H1 (cell line): ENCODE data around the gene PLIN1. TPM values are rescaled to one million over a fixed set of nuclear protein-coding genes. Genes with fewer than 3 reads are reported as not detected.

Source experiments
- CTCF ChIA-PET: fragments of 300-600 bp; sonication (Branson Sonifier 250); formaldehyde crosslinking; loops from one replicate; lab custom pipeline; 2021; ENCODE audit not compliant: partially characterized antibody; lab: Charles Lee
- POLR2A ChIA-PET: fragments of 300-600 bp; sonication (Branson Sonifier 250); formaldehyde crosslinking; loops from one replicate; lab custom pipeline; 2021; ENCODE audit warnings: inconsistent platforms; ENCODE audit not compliant: partially characterized antibody; lab: Charles Lee
- DNase-seq, 2 experiments: peaks; one replicate each; pipeline versions ENCODE4 v3.0.0 to v3.0.0-alpha.2; 2010 to 2022; ENCODE audit warnings: low spot score in 2 of 2, low read depth in 1 of 2, mixed read lengths in 1 of 2
- FAIRE-seq: peaks from 2 replicates; lab custom pipeline; 2011; peaks lifted over from hg19 to GRCh38; lab: Jason Lieb, UNC
- H2AFZ ChIP-seq: 2 replicates; pipeline ENCODE4 v1.8.1; 2012; ENCODE audit warnings: low read length, inconsistent platforms
- H2AK5ac ChIP-seq: 2 replicates; pipeline ENCODE4 v1.6.1; 2013; ENCODE audit warnings: low read depth, low read length
- H2BK120ac ChIP-seq: replicated peaks from 2 replicates; pipeline ENCODE3; 2013; ENCODE audit warnings: low read depth, low read length, inconsistent platforms
- H2BK12ac ChIP-seq: 2 replicates; pipeline ENCODE4 v1.6.1; 2013; ENCODE audit warnings: low read depth, low read length
- H2BK15ac ChIP-seq: 2 replicates; pipeline ENCODE4 v1.6.1; 2013; ENCODE audit warnings: low read length
- H2BK20ac ChIP-seq: 2 replicates; pipeline ENCODE4 v1.6.1; 2013; ENCODE audit warnings: low read length
- H2BK5ac ChIP-seq: 2 replicates; pipeline ENCODE4 v1.6.1; 2013; ENCODE audit warnings: low read depth, low read length
- H3K14ac ChIP-seq: 2 replicates; pipeline ENCODE4 v1.6.1; 2013; ENCODE audit warnings: inconsistent platforms; ENCODE audit not compliant: insufficient read length
- H3K18ac ChIP-seq: 2 replicates; pipeline ENCODE4 v1.6.1; 2013; ENCODE audit warnings: low read length; ENCODE audit errors: extremely low read depth
- H3K23ac ChIP-seq: 2 replicates; pipeline ENCODE4 v1.6.1; 2013; ENCODE audit warnings: inconsistent platforms; ENCODE audit not compliant: insufficient read length
- H3K23me2 ChIP-seq: 2 replicates; pipeline ENCODE4 v1.6.1; 2013; ENCODE audit warnings: low read depth, low read length
- H3K27ac ChIP-seq: 2 replicates; pipeline ENCODE4 v1.6.1; 2011; ENCODE audit warnings: low read depth, low read length, inconsistent platforms
- H3K27me3 ChIP-seq, 4 experiments: replicated peaks in 1 of 4; 1 replicate in 1 of 4; 2 replicates in 3 of 4; pipeline versions ENCODE4 v1.6.1 to v1.8.1; 2011 to 2013; ENCODE audit warnings: low read length in 3 of 4, mild to moderate bottlenecking in 3 of 4, inconsistent platforms in 2 of 4, mixed read lengths in 2 of 4, moderate library complexity in 1 of 4; ENCODE audit not compliant: control insufficient read depth in 3 of 4, insufficient read depth in 3 of 4; ENCODE audit errors: extremely low read depth in 1 of 4
- H3K36me3 ChIP-seq, 4 experiments: 2 replicates each; pipeline versions ENCODE4 v1.6.1 to v1.8.1; 2011 to 2013; ENCODE audit warnings: mild to moderate bottlenecking in 4 of 4, low read length in 3 of 4, moderate library complexity in 2 of 4, control low read depth in 1 of 4, inconsistent platforms in 1 of 4; ENCODE audit not compliant: insufficient read depth in 4 of 4, control insufficient read depth in 2 of 4
- H3K4ac ChIP-seq: replicated peaks from 2 replicates; pipeline ENCODE3; 2013; ENCODE audit warnings: low read length, low read depth, mixed read lengths, inconsistent platforms; ENCODE audit not compliant: insufficient read length
- H3K4me1 ChIP-seq, 4 experiments: replicated peaks in 1 of 4; 1 replicate in 1 of 4; 2 replicates in 3 of 4; pipeline versions ENCODE4 v1.6.1 to v1.8.1; 2011 to 2013; ENCODE audit warnings: low read length in 3 of 4, inconsistent platforms in 2 of 4, mixed read lengths in 1 of 4; ENCODE audit not compliant: insufficient read depth in 4 of 4, control insufficient read depth in 3 of 4
- H3K4me2 ChIP-seq, 2 experiments: 2 replicates each; pipeline versions ENCODE4 v1.6.1 to v1.8.1; 2011 to 2013; ENCODE audit warnings: low read depth in 2 of 2, low read length in 2 of 2, control low read depth in 1 of 2, inconsistent platforms in 1 of 2, mild to moderate bottlenecking in 1 of 2; ENCODE audit not compliant: insufficient read depth in 1 of 2
- H3K4me3 ChIP-seq, 4 experiments: fragments of 200-600, 300-600 bp in 1 of 4; sonication (generic), shearing (Covaris generic), sonication (Bioruptor Twin) in 1 of 4; 2 replicates each; pipeline versions ENCODE4 v1.5.1 to v1.8.1; 2011 to 2016; ENCODE audit warnings: low read length in 4 of 4, low read depth in 3 of 4, control low read depth in 2 of 4, inconsistent platforms in 2 of 4, mild to moderate bottlenecking in 2 of 4, mixed read lengths in 1 of 4, moderate library complexity in 1 of 4; ENCODE audit not compliant: insufficient read depth in 2 of 4; ENCODE audit errors: extremely low read depth in 1 of 4
- H3K56ac ChIP-seq: replicated peaks from 2 replicates; pipeline ENCODE3; 2013; ENCODE audit warnings: low read depth, mild to moderate bottlenecking, mixed read lengths, low read length, inconsistent platforms; ENCODE audit not compliant: insufficient read length
- H3K79me1 ChIP-seq: 2 replicates; pipeline ENCODE4 v1.6.1; 2013; ENCODE audit warnings: low read depth, low read length, control low read depth
- H3K79me2 ChIP-seq, 2 experiments: 2 replicates each; pipeline versions ENCODE4 v1.6.1 to v1.8.1; 2012 to 2013; ENCODE audit warnings: low read length in 2 of 2, mild to moderate bottlenecking in 2 of 2, inconsistent platforms in 1 of 2; ENCODE audit not compliant: insufficient read depth in 2 of 2, control insufficient read depth in 1 of 2
- H3K9ac ChIP-seq, 4 experiments: replicated peaks in 1 of 4; 1 replicate in 1 of 4; 2 replicates in 3 of 4; pipeline versions ENCODE4 v1.6.1 to v1.8.1; 2011 to 2013; ENCODE audit warnings: low read depth in 3 of 4, low read length in 3 of 4, control low read depth in 2 of 4, mild to moderate bottlenecking in 2 of 4, moderate library complexity in 2 of 4, inconsistent platforms in 1 of 4; ENCODE audit errors: extremely low read depth in 1 of 4
- H3K9me3 ChIP-seq, 2 experiments: 2 replicates each; pipeline versions ENCODE4 v1.6.1 to v1.8.1; 2012 to 2013; ENCODE audit warnings: mild to moderate bottlenecking in 2 of 2, moderate library complexity in 2 of 2, control low read depth in 1 of 2, inconsistent platforms in 1 of 2, low read depth in 1 of 2, low read length in 1 of 2, mixed read lengths in 1 of 2; ENCODE audit not compliant: insufficient read depth in 2 of 2
- H4K20me1 ChIP-seq, 2 experiments: replicated peaks in 1 of 2; 2 replicates each; pipeline versions ENCODE3 to v1.8.1; 2011 to 2013; ENCODE audit warnings: inconsistent platforms in 2 of 2, low read length in 2 of 2, mild to moderate bottlenecking in 1 of 2; ENCODE audit not compliant: insufficient read depth in 2 of 2, control insufficient read depth in 1 of 2
- H4K5ac ChIP-seq: 2 replicates; pipeline ENCODE4 v1.6.1; 2013; ENCODE audit warnings: low read length, low read depth, mixed read lengths, inconsistent platforms; ENCODE audit not compliant: insufficient read length
- H4K8ac ChIP-seq: 2 replicates; pipeline ENCODE4 v1.8.0; 2013; ENCODE audit warnings: mild to moderate bottlenecking, moderate library complexity, low read length, inconsistent platforms; ENCODE audit not compliant: insufficient read depth; ENCODE audit errors: extremely low read depth
- H4K91ac ChIP-seq: replicated peaks from 2 replicates; pipeline ENCODE3; 2013; ENCODE audit warnings: low read length, mixed read lengths, inconsistent platforms; ENCODE audit not compliant: insufficient read length
- MAFK ChIP-seq: IDR thresholded peaks from 2 replicates; pipeline ENCODE4 v1.6.1; 2012; ENCODE audit warnings: low read depth, mild to moderate bottlenecking, improper control_type of control experiment, low read length
- NANOG ChIP-seq: IDR thresholded peaks from 2 replicates; pipeline ENCODE4 v1.6.1; 2011; ENCODE audit warnings: low read length, low read depth, mild to moderate bottlenecking, inconsistent platforms; ENCODE audit not compliant: insufficient read depth, poor library complexity, severe bottlenecking
- WGBS, 2 experiments: shearing (Covaris generic) in 1 of 2; methylation state at CpG; one replicate each; pipeline versions ENCODE4 v1.1.6 to v1.1.7; 2013 to 2015; ENCODE audit warnings: low lambda C conversion rate in 2 of 2, mixed read lengths in 2 of 2, inconsistent platforms in 1 of 2, low coverage in 1 of 2, missing lambda C conversion rate in 1 of 2; ENCODE audit not compliant: insufficient replicate concordance in 2 of 2, insufficient coverage in 1 of 2, insufficient read length in 1 of 2; ENCODE audit errors: extremely low coverage in 1 of 2, missing lambda C conversion rate in 1 of 2; 5-methylcytosine and 5-hydroxymethylcytosine counted together
- polyA plus RNA-seq, 7 experiments: library from polyadenylated mRNA; depleted of rRNA in 3 of 7; stranded (reverse) in 5 of 7; unstranded in 2 of 7; fragments of >200 nt in 5 of 7; fragments of 200-250 nt in 2 of 7; gene quantifications; 1 replicate in 5 of 7; 2 replicates in 1 of 7; 4 replicates in 1 of 7; pipeline versions ENCODE4 v1.2.1 to v1.2.3, GENCODE V29; 2011 to 2013; ENCODE audit warnings: missing spikeins in 2 of 7, mixed read lengths in 2 of 7
- total RNA-seq: library from RNA; stranded (reverse); fragmentation: NEBNext Ultra II Directional; extraction: Animal tissue kit (Norgen Biotek cat#: 25700); gene quantifications from 2 replicates; pipeline ENCODE4 v1.2.1, GENCODE V29; 2021

PLIN1 gene
- total and polyA plus RNA-seq, 2 of the 8 experiments (the other 6 are each of a cell fraction or from before 2014, with no cell fraction given), result 0.33 TPM; not detected in 1

DNA sequence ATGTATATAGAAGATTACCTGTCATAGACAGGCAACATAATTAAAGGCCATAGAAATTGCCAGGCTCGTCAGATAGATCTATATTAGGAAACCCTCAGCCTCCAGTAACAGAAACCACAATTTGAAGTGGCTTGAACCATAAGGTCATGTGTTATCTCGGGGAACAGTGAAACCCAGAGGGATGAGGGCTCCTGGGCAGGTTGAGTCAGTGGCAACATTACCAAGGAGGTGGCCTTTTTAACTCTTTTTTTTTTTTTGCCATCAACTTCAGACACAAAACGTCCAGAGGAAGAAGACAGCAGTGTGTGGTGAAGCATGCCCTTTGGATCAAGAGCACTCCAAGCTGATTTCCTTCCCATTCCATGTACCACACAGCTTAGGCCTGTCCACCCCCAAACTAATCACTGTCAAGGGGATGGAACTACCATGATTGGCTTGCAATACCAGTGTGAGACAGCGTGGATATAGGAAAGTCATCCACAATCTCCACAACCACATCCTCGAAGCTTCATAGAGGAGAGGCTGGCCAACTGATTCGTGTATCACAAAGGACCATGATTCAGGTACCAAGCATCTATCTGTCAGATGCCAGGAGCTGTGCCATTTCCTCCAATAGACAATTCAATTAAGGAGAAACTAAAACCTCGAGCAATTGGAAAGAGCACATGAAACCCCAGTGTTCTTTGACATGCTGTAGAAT lies 22.9 kb downstream of the PLIN1 start:
- no peak overlapping the region for H3K23ac ChIP-seq
- H2BK12ac ChIP-seq, result no peak overlapping the region
- no peaks in the 10 kb centered on the region for H3K9me3 ChIP-seq
- DNase-seq (no peak), FAIRE-seq (no peak)
- no peaks in the 10 kb centered on the region for H3K36me3 ChIP-seq
- no peak overlapping the region for H3K14ac ChIP-seq
- H2BK15ac ChIP-seq, result no peak overlapping the region
- no peak overlapping the region for H2BK5ac ChIP-seq
- CTCF ChIA-PET, result interaction anchor here (1.1 to 4.4 kb wide), 4 partner anchors 9 to 18 kb away, joined by 3 to 34 read pairs (median 12); no protein-coding TSS in a partner anchor
- H4K91ac ChIP-seq, result no peak overlapping the region
- no peak overlapping the region for H3K27ac ChIP-seq
- POLR2A ChIA-PET, result interaction anchor here (1.3 kb wide), 1 partner anchor 9 kb away, joined by 4 read pairs; no protein-coding TSS in a partner anchor
- no peak overlapping the region for H3K18ac ChIP-seq
- peaks cover 8% of the 10 kb centered on the region; the same call in 1 of the 2 replicates for H3K79me1 ChIP-seq
- H4K5ac ChIP-seq, result no peak overlapping the region
- H3K56ac ChIP-seq, result no peak overlapping the region
- peaks cover 3 to 5% of the 10 kb centered on the region in 2 experiments for H4K20me1 ChIP-seq
- peak overlapping the region in 1 of 2 experiments; percentile 99; a peak in 1 of 4 replicates for H3K4me2 ChIP-seq
- H3K23me2 ChIP-seq, result peaks cover 5% of the 10 kb centered on the region; the same call in 1 of the 2 replicates
- H3K4ac ChIP-seq, result no peak overlapping the region
- no peak overlapping the region for H2BK120ac ChIP-seq
- 81% methylated on average over 7 of the region's 7 CpGs; no CpG with 5 or more reads in 1 of the 2 experiments for WGBS, 2 experiments
- peak overlapping the region in 1 of 4 experiments; percentile 92; a peak in 2 of 8 replicates for H3K4me3 ChIP-seq
- H3K4me1 ChIP-seq, result peaks cover 0 to 2% (median under 1%) of the 10 kb centered on the region in 4 experiments; a peak in 2 of 7 replicates
- H3K9ac ChIP-seq, result no peak overlapping the region
- peaks cover 0 to 8% of the 10 kb centered on the region in 2 experiments; a peak in 2 of 4 replicates for H3K79me2 ChIP-seq
- 0 out of 2 replicates have a peak overlapping the region, but pooled peaks have one; percentile 5 for H2AFZ ChIP-seq
- H2BK20ac ChIP-seq, result no peak overlapping the region
- H3K27me3 ChIP-seq, result no peaks in the 10 kb centered on the region; a peak in 1 of 7 replicates
- H4K8ac ChIP-seq, result no peak overlapping the region
- H2AK5ac ChIP-seq, result no peak overlapping the region
- TF ChIP-seq MAFK (no peak), NANOG (no peak)
